ENCODE data around the gene LARGE1. TPM values are rescaled to one million over a fixed set of nuclear protein-coding genes. Genes with fewer than 3 reads are reported as not detected.

Gene LARGE1
- total RNA-seq, 1 experiment from 2014 or later, result 1.3 TPM

DNA sequence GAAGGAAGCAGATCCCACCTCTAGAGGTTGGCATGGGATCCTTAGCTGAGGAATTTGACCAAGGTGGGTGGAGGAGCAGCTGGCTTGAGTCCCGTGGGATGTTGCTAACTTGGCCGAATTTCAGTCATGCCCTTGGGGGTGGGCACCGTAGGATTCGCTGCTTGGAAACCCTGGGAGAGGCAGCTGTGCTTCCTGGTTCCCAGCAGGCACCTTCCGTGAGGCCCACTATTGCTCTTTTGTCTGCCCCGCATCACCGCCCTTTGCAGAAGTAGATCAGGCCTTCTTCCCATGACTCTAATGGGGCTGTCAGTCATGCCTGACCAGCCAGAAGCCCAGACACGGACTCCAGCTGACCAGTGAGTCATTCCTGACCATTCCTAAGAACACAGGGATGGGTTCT is 569.8 kb downstream of the LARGE1 start:
- CTCF ChIA-PET, result no interaction called here

DNA sequence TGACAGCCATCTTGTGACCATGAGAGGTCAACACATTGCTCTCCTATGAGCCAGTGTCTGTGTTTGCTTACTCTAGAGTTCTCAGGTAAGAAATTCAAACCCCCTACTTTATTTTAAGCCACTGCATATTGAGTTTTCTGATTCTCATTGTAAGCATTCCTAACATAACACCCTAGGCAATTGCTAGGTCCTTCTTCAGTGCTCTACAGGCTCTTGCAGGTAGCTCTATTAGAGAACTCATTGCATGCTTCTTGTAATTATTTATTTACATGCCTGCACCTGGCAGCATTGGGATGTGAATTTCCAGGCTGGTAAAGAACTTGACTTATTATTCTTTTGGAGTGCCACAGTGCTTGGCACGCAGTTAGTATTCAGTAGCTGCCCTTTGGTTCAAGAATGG is 573.3 kb downstream of the LARGE1 start:
- Histone ChIP-seq H3K9me2 (replicated peaks; ENCODE audit: low read length) (no peaks in the 10 kb centered on the region), H3K27ac (ENCODE audit: low read length) (no peak overlapping the region), H3K4me1 (ENCODE audit: insufficient read depth, low read length) (no peaks in the 10 kb centered on the region), H3K36me3 (ENCODE audit: low read depth, low read length) (no peaks in the 10 kb centered on the region), H3F3A (ENCODE audit: low read length, unreplicated experiment) (no peaks in the 10 kb centered on the region), H3K27me3 (ENCODE audit: low read length) (no peaks in the 10 kb centered on the region), H3K9ac (ENCODE audit: low read length) (no peak overlapping the region), H4K20me1 (ENCODE audit: low read length) (no peaks in the 10 kb centered on the region), H2AFZ (ENCODE audit: low read length) (no peak overlapping the region), H3K4me3 (ENCODE audit: low read length) (no peak overlapping the region), H3K4me2 (ENCODE audit: low read length) (no peak overlapping the region), H3K9me3 (ENCODE audit: low read length) (no peaks in the 10 kb centered on the region), H3K79me2 (ENCODE audit: low read length) (no peaks in the 10 kb centered on the region)
- intact Hi-C loops (cut with micrococcal nuclease), result no loop called here
- ChIA-PET CTCF (no interaction called here), POLR2A (ENCODE audit: unreplicated experiment) (no interaction called here)
- DNase-seq (no peak), ATAC-seq (no peak)
- no TSS peak for BruUV-seq (replicated peaks)
- TF ChIP-seq, protein P1, sequence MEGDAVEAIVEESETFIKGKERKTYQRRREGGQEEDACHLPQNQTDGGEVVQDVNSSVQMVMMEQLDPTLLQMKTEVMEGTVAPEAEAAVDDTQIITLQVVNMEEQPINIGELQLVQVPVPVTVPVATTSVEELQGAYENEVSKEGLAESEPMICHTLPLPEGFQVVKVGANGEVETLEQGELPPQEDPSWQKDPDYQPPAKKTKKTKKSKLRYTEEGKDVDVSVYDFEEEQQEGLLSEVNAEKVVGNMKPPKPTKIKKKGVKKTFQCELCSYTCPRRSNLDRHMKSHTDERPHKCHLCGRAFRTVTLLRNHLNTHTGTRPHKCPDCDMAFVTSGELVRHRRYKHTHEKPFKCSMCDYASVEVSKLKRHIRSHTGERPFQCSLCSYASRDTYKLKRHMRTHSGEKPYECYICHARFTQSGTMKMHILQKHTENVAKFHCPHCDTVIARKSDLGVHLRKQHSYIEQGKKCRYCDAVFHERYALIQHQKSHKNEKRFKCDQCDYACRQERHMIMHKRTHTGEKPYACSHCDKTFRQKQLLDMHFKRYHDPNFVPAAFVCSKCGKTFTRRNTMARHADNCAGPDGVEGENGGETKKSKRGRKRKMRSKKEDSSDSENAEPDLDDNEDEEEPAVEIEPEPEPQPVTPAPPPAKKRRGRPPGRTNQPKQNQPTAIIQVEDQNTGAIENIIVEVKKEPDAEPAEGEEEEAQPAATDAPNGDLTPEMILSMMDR (conservative IDR thresholded peaks at IDR 0.05; ENCODE audit: low read depth, low read length), result no peak
- TF ChIP-seq EZH2phosphoT487 (IDR thresholded peaks at IDR 0.05; ENCODE audit: borderline replicate concordance, low read length), result no peak
- TF ChIP-seq EZH2 (IDR thresholded peaks at IDR 0.05; ENCODE audit: low read length, unreplicated experiment), result no peak

More for the DNA sequence above, 569.8 kb downstream of the LARGE1 start:
- no peak overlapping the region for H3K4me2 ChIP-seq (ENCODE audit: low read length)
- DNase-seq, result no peak
- no peaks in the 10 kb centered on the region for H3K36me3 ChIP-seq (ENCODE audit: low read depth, low read length)
- TF ChIP-seq EZH2phosphoT487 (IDR thresholded peaks at IDR 0.05; ENCODE audit: borderline replicate concordance, low read length), result no peak
- TF ChIP-seq EZH2 (IDR thresholded peaks at IDR 0.05; ENCODE audit: low read length, unreplicated experiment), result no peak
- TF ChIP-seq, protein P1 (conservative IDR thresholded peaks at IDR 0.05; ENCODE audit: low read depth, low read length), result no peak
- H3K79me2 ChIP-seq (ENCODE audit: low read length), result no peaks in the 10 kb centered on the region
- POLR2A ChIA-PET (ENCODE audit: unreplicated experiment), result no interaction called here
- no peaks in the 10 kb centered on the region for H3K9me3 ChIP-seq (ENCODE audit: low read length)
- no peak overlapping the region for H3K9ac ChIP-seq (ENCODE audit: low read length)
- ATAC-seq, result no peak
- H3K9me2 ChIP-seq (replicated peaks; ENCODE audit: low read length), result no peaks in the 10 kb centered on the region
- no peaks in the 10 kb centered on the region for H3K4me1 ChIP-seq (ENCODE audit: insufficient read depth, low read length)
- no peak overlapping the region for H3K27ac ChIP-seq (ENCODE audit: low read length)
- H3K27me3 ChIP-seq (ENCODE audit: low read length), result no peaks in the 10 kb centered on the region
- no peak overlapping the region for H3K4me3 ChIP-seq (ENCODE audit: low read length)
- no peaks in the 10 kb centered on the region for H4K20me1 ChIP-seq (ENCODE audit: low read length)
- H2AFZ ChIP-seq (ENCODE audit: low read length), result no peak overlapping the region
- BruUV-seq (replicated peaks), result no TSS peak
- intact Hi-C loops (cut with micrococcal nuclease), result no loop called here
- H3F3A ChIP-seq (ENCODE audit: low read length, unreplicated experiment), result no peaks in the 10 kb centered on the region

DNA sequence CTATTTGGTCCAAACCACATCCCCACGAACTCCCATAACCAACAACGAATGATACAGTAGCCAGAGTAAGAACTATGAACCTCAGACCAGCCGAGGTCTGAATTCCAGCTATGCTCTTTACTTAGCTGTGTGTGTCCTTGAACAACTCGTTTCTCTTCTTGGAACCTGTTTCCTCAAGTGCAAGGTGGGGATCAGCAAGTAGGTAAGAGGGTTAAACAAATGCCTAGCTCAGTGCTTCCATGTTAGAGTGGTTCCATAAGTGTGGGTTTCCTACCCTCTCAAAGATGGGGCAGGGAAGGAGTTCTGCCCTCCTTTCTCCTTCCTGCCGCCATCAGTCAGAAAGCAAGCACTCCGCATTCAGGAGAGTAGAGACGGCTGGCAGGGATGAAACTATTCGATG is 578.7 kb downstream of the LARGE1 start:
- ChIA-PET CTCF (no interaction called here), POLR2A (ENCODE audit: unreplicated experiment) (no interaction called here)
- H3K9ac ChIP-seq (ENCODE audit: low read length), result no peak overlapping the region
- no peaks in the 10 kb centered on the region for H3K9me2 ChIP-seq (replicated peaks; ENCODE audit: low read length)
- no peaks in the 10 kb centered on the region for H3K4me1 ChIP-seq (ENCODE audit: insufficient read depth, low read length)
- DNase-seq, result no peak
- no peak overlapping the region for H3K27ac ChIP-seq (ENCODE audit: low read length)
- H3F3A ChIP-seq (ENCODE audit: low read length, unreplicated experiment), result no peaks in the 10 kb centered on the region
- intact Hi-C loops (cut with micrococcal nuclease), result no loop called here
- no peaks in the 10 kb centered on the region for H4K20me1 ChIP-seq (ENCODE audit: low read length)
- TF ChIP-seq EZH2phosphoT487 (IDR thresholded peaks at IDR 0.05; ENCODE audit: borderline replicate concordance, low read length) (no peak), EZH2 (IDR thresholded peaks at IDR 0.05; ENCODE audit: low read length, unreplicated experiment) (no peak)
- TF ChIP-seq, protein P1 (conservative IDR thresholded peaks at IDR 0.05; ENCODE audit: low read depth, low read length), result no peak
- H2AFZ ChIP-seq (ENCODE audit: low read length), result no peak overlapping the region
- H3K4me3 ChIP-seq (ENCODE audit: low read length), result no peak overlapping the region
- H3K27me3 ChIP-seq (ENCODE audit: low read length), result no peaks in the 10 kb centered on the region
- no peaks in the 10 kb centered on the region for H3K36me3 ChIP-seq (ENCODE audit: low read depth, low read length)
- H3K79me2 ChIP-seq (ENCODE audit: low read length), result no peaks in the 10 kb centered on the region
- BruUV-seq (replicated peaks), result no TSS peak
- ATAC-seq, result no peak
- no peak overlapping the region for H3K4me2 ChIP-seq (ENCODE audit: low read length)
- no peaks in the 10 kb centered on the region for H3K9me3 ChIP-seq (ENCODE audit: low read length)
